Glomerular visceral epithelial cell (primary cell): Measurements from ENCODE around the gene DMD.

Experiments used
- DNase-seq: peaks from one replicate; pipeline ENCODE4 v3.0.0-alpha.2; 2016; ENCODE audit errors: extremely low spot score

Gene DMD

DNA sequence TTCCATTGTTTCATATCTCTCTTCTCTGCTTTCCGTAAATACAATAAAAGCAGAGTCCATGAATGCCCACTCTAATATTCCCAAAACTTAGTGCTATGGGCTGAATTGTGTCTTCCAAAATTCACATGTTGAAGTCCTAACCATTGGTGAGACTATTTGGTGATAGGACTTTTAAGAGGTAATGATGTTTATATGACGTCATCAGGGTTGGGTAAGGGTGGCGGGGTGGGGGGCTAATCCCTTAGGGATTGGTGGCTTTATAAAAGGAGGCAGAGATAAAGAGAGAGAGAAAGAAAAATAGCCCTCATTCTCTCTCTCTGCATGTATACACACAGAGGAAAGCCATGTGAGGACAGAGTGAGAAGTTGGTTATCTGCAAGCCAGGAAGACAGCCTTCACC lies 722.2 kb downstream of the DMD start:
- no peak for DNase-seq

DNA sequence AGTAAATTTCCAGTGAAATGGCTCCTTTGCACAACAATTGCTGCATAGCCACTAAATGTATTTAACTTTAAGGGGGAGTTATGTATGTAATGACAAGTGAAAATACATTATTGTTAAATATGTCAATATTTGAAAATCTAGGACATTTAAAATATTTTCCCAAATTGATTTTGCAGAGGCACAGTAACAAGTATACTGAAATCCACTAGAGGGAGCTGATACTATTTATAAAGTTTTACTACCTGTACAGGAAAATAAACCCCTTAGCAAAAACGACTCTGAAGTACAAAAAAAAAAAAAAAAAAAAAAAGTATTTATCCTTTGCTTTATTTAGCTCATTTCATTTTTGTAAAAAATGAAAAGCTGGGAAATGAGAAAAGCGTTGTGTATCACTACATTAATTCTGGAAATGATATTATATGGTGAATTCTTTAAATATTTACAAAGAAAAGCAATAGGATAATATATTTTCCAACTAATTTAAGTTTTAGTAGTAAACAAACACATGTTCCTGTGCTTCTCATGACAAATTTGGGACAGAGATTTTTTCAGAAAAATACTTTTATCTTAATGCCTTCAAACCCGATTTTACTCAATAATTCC lies 727.7 kb downstream of the DMD start:
- no peak for DNase-seq

DNA sequence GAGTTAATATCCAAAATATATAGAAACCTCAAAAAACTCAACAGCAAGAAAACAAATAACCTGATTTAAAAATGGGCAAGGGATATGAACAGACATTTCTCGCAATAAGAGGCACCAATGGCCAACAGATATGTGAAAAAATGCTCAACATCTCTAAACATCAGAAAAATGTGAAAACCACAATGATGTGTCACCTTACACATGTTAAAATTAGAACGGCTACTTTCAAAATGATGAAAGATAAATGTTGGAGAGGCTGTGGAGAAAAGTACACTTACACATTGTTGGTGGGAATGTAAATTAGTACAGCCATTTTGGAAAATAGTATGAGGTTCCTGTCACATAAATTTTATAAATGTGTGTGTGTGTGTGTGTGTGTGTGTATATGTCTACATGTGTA lies 731.3 kb downstream of the DMD start:
- no peak for DNase-seq

DNA sequence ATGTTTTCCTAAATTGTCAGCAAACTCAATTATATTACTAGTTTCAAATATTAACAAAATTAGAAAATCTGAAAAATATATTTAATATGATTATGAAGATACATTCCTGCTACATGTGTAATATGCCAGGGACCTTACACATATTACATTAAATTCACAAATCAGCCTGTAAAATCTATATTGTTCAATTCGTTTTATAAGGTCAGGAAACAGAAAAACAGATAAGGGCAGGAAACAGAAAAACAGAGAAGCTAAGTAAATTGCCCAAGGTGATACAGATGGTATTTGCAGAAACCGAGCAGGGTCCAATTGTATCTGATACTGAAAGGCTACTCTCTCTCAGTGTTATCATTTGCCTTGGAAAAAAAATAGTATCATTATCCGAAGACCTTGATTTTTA lies 739.0 kb downstream of the DMD start:
- DNase-seq, result no peak

DNA sequence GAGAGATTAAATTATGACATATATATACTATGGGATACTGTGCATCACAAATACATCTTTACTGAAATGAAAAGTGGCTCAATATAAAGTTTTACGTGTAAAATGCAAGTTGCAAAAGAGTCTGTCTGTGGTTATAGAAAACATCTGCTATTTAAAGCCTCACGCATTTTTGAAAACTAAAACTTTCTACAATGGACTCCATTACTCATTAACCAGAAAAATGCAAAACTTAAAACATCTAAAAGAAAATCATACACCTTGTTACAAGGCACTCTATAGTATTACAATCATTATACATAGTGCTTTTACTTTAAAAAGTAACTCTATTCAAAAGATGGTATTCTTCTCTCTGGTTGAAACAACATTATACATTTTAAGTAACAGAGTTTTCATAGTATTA lies 755.6 kb downstream of the DMD start:
- DNase-seq, result no peak

DNA sequence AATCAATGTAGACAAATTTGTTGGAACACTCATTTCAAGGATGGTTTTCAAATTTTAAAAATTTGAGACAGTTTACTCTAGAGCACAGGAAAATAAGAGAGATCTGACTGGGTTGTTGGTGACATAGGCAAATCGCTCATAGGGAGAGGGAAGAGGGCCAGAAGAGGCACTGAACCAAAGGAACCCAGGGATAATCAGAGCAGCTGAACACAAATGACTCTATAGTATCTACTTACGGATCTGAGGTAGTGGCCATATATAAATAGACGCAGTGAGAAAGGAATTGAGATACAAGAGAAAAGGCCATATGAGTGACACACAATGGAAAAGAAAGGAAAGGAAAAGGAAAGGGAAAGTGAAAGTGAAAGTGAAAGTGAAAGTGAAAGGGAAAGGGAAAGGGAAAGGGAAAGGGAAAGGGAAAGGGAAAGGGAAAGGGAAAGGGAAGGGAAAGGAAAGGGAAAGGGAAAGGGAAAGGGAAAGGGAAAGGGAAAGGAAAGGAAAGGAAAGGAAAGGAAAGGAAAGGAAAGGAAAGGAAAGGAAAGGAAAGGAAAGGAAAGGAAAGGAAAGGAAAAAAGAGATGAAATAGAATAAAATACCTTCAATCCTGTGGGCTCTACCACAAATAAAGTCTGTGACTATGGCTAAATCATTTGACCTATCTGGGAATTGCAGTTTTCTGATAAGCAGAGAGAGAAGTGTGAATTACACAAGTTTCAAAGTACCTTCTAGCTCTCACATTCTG lies 759.2 kb downstream of the DMD start:
- DNase-seq, result no peak

DNA sequence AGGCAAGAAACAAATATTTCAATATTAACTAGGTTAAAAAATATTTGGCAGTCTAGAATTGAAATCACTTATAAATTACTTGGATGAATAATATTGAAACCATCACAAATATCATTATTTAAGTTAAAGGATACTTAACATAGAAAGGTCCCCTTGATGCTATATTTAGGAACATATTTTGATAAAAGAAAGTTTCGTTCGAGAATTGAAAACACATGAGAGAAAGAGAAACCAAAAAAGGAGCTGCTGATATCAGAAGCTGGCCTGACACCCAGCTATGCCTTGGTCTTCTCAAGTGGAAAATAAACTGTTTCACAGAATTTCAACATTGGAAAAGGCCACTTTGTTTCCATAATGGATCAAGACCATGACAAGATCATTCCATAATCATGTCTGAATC lies 762.4 kb downstream of the DMD start:
- no peak for DNase-seq

DNA sequence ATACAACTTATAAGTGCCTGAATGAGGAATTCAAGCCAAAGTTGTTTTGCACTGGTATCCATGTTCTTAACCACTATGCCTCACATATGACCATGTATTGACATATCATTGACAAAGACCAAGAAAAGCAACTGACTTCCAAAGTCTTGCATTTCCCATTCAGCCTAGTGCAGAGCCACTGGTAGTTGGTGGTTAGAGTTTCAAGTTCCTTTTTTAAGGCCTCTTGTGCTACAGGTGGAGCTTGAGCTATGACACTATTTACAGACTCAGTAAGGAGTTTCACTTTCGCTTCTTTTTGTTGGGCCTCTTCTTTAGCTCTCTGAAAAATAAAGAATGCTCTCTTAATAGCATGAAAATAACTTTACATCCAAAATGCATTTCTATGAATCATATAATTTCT lies 763.0 kb downstream of the DMD start:
- no peak for DNase-seq

DNA sequence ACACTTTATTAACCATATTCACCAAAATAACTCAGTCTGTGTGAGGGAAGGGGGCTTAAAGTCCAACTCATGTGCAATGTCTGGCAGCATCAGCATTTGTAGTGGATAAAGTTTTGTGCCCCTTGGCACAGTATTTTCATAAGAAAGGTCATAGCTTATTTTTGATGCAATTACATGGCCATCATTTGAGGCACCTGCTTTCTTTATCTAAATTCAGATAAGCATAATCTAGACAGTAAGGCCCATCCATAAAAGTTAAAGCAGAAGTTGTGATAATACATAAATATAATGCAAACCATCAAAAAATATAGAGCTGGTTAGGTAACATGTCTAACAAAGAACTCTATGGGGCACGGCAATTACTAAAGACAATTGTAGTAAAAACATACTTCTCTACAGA lies 763.7 kb downstream of the DMD start:
- DNase-seq, result no peak

DNA sequence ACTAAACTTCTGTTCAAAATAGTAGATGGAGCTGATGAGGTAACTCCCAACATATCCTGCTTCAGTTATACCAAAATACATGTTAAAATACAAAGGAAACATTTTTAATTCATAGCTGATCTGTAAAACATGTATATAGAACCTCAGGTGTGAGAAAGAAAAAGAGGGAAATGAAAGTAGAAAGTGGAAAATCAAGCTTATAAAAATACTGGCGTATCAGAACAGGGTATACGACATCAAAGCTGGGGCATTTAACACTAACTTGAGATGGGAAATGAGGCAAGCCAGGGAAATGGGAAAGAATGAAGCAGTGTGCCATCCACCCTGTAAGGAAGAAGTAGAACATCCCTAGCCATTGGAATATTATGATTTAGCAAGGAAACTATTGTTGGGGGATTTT lies 767.5 kb downstream of the DMD start:
- no peak for DNase-seq

DNA sequence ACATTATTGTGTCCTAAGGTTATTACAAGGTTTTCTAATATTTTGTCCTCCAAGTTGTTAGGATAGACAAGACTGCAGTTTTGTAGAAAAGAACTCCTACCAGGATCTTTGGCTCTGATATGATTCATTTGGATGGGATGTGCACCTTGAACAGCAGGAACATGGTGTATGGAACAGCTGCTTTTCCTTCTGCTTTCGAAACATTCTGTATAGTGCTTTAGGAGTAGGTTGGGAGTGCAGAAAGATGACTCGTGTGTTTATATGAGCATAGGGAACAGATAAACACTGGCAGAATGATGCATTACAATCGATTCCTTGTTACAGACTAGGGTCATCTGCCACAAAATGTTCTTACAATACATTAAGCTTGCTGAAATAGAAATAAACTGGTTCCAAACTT lies 790.1 kb downstream of the DMD start:
- DNase-seq, result no peak

DNA sequence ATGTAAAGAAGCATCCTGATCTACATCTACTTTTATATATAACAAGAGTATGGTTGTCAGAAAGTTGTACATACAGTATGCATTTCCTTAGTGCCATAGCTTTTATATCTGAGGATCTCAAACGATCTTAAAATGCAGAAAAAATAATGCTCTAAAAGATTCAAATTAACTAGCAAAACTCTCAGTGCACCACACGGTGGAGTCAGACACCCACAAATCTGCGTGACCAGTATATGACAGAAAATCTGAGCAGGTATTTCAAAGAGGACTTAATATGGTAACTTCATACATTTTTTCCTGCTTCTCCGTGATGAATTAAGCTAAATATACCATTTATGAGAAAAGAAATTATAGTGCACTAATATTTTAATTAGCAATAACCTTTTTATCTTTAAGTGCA lies 803.0 kb downstream of the DMD start:
- no peak for DNase-seq

DNA sequence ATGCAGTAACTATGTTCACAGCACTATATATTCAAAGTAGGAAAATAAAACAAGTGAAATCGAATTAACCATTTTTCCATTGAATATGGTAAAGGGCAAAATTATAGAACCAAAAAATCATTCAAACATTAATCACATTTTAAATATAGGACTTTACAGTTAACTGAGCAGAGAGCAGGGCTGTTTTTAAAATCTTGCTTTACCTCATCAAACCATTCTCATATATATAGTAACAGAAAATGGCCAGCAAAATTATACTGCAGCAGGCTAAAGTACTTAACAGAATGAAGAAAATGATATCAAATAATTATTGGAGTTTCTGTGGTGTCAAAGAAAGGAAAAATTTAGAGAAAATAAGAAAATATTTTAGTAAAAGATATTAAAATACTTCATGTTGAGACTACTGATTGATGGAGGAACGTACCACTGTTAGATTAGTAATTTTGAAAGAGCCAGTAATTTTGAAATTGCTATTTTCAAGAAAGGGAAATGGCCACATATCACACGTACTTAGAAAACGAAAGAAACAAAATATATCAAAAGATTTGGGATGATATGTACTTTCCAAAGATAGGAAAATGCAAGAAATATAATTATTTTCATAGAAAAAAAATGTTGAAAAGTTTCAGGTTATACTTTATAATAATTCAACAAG lies 813.7 kb downstream of the DMD start:
- DNase-seq, result no peak

DNA sequence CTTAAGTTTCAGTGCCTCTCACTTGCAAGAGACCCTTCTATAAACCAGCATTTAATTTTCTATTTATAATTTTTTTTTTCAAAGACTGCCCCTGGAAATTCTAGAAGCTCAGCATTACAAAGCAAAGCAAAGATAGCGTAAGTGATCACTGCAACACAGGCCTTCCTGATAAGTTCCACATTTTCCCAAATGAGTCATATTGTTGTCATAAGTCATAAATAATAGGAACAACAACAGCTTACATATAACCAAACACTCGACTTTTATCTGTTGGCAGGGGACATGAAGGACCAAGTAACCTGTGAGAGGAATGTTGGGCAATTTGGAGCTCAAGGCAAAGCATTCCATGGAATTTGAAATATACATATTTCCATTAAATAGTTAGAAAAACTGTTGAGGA lies 815.5 kb downstream of the DMD start:
- no peak for DNase-seq

DNA sequence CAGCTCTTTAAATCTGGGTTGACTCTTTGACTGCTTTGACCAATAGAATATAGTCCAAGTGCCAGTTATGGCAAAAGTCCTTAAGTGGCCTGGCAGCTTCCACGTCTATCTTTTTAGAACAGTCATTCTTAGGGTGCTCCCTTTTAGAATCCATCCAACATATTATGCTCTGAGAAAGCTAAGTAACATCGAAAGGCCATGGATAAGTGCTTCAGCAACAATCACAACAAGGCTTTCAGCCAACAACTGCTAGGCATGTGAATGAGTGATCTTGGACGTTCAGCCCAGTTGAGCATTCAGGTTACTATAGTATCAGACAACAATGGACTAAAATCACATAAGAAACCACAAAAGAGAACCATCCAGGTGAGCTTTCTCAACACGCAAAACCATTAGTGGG lies 818.7 kb downstream of the DMD start:
- no peak for DNase-seq

DNA sequence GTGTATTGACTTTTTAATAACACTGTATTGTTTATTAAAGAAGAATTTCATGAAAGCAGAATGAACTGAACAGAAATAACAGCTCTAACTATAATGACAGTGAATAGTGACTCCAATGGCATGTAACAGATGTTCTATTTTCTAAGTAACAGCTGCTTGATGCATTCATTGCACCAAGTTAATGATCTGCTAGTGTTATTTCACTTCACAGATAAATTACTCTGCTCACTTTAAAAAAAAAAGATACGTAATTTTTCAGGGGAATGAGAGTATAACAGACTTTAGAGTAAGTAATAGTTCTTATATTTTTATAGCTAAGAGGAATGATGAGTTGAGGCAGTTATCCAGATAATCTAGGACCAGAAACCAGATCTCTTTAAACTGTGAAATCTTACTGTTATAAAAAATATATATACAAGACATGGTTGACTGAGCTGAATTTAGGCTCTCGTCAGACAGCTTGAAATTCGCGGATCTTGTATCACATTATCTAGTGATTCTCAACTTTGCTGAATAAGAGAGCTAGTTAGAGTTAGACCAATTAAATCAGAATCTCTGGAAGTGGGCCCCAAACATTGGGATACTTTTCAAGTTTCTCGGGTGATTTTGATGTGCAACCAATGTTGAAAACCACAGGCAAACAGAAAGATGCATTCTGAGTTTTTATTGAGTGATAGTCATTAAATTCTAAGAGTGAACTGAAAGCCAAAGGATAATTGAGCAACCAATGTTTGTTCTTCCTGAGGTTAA lies 840.7 kb downstream of the DMD start:
- DNase-seq, result no peak

DNA sequence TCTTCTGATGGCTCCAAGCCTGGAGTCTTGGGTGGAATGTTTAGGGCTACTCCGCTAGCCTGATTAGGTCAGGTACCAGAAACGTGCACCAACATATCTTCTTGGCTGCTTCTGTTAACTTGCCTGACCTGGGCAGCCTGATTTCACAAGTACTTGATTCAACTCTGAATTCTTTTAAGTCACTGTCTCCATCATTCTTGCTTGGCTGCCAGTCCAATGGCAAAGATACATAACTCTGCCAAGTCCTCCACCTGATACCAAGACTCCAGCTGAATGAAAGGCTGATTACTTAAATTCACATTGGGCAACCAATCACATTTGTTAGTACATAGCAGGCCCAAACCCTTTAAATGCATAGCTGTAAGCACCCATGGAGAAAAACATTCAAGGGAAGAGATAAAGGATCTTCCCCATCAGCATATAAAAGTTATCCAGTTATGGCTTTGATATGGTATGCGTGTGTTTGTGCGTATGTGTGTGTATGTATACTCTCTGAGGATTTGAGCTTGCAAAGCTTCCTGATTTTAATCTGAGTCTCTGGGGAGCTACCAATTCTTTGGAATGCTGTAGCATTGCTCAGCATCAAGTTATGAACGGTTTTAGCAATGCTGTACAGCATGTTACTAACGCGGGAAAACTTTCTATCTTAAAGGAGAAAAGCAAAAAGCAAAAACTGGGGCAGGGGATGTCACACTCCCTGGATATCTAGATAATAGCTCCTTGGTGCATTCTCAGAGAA lies 917.2 kb downstream of the DMD start:
- no peak for DNase-seq

DNA sequence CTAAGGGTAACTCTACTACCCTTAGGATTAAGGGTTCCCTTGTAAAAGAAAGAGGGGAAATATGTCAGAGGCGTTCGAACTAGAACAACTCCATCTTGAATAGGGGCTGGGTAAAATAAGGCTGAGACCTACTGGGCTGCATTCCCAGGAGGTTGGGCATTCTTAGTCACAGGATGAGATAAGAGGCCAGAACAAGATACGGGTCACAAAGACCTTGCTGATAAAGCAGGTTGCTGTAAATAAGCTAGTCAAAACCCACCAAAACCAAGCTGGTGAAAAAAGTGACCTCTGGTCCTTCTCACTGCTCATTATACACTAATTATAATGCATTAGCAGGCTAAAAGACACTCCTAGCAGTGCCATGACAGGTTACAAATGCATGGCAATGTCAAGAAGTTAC lies 922.0 kb downstream of the DMD start:
- no peak for DNase-seq

DNA sequence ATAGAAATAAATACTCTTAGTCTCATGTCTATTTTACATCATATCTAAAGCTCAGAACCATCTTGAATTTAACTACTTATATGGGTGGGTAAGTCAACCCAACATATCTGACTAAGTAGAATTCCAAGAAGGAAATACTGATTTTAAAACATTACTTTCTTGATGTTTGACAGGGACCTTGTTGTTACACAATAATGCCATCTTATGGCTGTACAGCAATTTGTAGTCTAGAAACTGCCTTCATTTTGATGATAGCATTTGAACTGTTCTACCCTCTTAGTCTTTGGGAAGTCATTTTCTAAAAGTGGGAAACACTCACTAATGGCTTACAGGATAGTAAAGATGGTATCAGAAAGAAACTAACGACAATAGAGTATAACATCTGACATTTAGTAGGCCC lies 929.5 kb downstream of the DMD start:
- no peak for DNase-seq

DNA sequence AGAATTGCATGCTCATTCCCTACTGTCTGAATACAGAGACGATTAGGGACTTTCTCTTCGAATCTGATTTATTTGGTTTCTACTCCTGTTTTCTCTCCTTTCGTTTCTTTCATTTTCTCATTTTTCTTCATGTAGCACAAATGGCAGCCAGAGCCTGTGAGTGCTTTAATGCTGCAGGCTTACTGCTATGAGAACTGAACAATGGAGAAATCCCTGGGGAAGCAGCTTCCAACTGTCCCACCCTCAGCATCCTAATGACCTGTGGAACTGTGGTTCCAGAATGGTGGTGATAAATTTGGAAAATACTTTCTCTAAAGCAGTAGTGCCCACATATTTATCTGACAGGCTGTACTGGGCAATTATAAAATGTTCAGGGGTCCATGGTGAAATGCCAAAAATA lies 930.4 kb downstream of the DMD start:
- DNase-seq, result no peak

DNA sequence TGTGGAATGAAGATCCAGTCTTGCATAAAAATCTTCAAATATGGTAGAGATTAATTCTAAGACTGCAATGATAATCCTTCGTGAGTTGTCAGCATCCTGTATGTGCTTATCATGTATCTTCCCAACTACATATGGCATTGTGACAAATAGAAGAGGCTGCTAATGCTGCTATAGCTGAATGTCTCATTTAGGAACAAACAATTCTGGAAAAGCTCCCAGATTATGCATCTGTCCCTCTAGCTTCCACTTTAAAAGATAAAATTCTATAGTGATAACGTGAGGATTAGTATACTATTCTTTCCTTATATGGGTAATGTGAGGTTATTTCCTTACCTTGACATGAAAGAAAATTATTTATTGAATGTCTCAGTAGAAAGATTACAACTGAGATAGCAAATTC lies 930.9 kb downstream of the DMD start:
- DNase-seq, result no peak

DNA sequence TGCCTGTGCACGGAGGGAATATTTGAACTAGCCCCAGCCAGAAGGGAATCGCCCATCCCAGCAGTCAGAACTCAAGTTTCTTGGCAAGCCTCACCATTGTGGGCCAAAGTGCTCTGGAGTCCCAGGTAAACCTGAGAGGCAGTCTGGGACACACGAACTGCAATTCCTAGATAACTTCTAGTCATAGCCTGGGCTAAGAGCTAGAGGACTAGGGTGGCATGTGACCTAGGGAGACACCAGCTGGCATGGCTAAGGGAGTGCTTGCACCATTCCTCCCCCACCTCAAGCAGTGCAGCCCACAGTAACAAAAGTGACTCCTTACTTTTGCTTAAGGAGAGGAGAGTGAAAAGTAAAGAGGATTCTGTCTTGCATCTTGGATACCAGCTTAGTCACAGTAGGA lies 935.2 kb downstream of the DMD start:
- no peak for DNase-seq
